SK-MEL-5 (cell line): ENCODE data around the gene SYNPO. TPM values are rescaled to one million over a fixed set of nuclear protein-coding genes. Genes with fewer than 3 reads are reported as not detected.

Experiments
- DNase-seq: peaks from one replicate; pipeline ENCODE4 v3.0.0-alpha.2; 2016; ENCODE audit warnings: low read depth, low spot score
- in situ Hi-C: cut with HindIII; loops from 2 replicates; pipeline ENCODE4 v1.10.0; 2016; ENCODE audit warnings: low sequenced_read_pairs, high pct_unique_total_duplicates, low pct_unique_long_range_greater_than_20kb
- polyA plus RNA-seq, 2 experiments: library from polyadenylated mRNA; depleted of rRNA; stranded (reverse); fragments of >200 nt; gene quantifications; 2 replicates each; pipeline ENCODE4 v1.2.3, GENCODE V29; 2015
- total RNA-seq: library from RNA; depleted of rRNA; stranded (reverse); fragments of >200 nt; shearing (Covaris generic); gene quantifications from 2 replicates; pipeline ENCODE4 v1.2.3, GENCODE V29; 2014; rRNA removed

SYNPO gene, protein sequence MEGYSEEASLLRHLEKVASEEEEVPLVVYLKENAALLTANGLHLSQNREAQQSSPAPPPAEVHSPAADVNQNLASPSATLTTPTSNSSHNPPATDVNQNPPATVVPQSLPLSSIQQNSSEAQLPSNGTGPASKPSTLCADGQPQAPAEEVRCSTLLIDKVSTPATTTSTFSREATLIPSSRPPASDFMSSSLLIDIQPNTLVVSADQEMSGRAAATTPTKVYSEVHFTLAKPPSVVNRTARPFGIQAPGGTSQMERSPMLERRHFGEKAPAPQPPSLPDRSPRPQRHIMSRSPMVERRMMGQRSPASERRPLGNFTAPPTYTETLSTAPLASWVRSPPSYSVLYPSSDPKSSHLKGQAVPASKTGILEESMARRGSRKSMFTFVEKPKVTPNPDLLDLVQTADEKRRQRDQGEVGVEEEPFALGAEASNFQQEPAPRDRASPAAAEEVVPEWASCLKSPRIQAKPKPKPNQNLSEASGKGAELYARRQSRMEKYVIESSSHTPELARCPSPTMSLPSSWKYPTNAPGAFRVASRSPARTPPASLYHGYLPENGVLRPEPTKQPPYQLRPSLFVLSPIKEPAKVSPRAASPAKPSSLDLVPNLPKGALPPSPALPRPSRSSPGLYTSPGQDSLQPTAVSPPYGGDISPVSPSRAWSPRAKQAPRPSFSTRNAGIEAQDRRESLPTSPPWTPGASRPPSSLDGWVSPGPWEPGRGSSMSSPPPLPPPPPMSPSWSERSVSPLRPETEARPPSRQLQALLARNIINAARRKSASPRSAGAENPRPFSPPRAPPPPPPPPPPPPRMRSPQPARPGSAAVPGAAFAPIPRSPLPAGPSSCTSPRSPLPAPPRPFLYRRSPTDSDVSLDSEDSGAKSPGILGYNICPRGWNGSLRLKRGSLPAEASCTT
- not detected in 2 replicates for total RNA-seq
- 0.22 TPM in 1 of 2 replicates, not detected in the other for polyA plus RNA-seq (2015; cell fraction: cytosol; rRNA removed)
- 0.07 and 0.62 TPM in 2 replicates for polyA plus RNA-seq (2015; cell fraction: nucleus; rRNA removed)

DNA sequence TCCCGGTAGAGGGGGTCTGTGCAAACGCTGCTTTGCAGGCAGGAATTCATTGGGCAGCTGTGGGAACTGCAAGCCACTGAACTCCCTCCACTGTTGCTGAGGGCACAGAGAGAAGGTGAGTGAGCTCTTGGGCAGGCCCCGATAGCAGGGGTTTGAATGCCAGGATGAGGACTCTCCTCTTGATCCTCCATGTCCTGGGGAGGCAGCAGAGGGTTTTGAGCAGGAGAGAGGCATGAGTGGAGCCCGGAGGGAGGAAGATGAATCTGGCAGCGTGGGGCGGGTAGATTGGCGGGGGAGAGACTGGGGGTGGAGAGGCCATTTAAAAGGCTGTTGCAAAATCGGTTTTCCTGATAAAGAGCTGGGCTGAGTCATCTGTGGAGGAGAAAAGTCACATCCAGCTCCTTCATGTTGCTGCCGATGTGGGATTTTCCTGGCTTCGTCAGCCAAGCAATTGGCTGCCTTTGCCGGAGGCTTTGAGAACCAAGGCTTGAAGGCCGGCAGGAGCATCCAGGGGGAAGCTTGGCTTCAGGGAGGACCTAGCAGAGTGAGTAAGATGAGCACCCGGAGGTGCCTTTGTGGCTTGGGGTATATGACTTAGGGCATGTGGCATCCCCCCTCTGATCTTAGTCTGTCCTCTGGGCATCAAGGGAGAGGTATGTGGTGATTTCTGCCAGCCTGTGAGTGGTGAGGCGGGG, at the start of gene SYNPO:
Gene SYNPO, plus strand, starts transcription at position 350 of the 695 bp plus-strand sequence. CDS start 7,616 bp downstream, outside the sequence.
- in situ Hi-C loops: no loop called here
- DNase-seq: no peak

DNA sequence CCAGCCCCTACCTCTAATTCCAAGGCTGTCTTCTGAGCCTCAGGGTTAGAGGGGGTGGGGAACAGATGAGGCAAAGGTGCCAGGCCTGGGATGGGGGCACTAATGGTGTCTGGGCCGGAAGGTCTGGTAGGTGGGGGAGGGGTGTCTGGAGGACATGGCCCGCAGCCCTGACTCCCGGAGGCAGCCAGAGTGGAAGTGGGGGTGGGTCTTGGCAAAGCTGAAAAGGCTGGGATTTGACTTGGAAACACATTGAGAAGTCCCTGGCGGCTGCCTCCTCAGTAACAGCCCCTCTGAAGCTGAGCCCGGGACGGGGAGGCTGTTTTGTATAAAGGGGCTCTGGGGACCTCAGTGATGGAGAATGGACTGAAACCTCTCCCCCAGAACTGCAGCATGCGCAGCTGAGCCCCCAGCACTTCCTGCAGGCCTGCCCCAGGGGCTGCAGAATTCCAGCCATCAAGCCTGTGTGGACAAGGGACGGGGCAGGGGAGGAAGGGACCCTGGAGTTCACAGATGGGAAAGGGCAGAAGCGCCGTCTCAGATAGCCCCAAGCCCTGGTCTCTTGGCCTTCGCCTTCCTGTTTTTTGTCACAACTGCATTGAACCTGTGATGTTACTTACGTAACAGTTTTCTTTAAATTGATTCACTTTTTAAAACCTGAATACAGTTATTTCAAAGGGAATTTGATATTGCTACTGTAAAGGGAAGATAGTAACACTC, 49.3 kb upstream of the SYNPO start:
- no peak for DNase-seq
- in situ Hi-C loops: no loop called here

DNA sequence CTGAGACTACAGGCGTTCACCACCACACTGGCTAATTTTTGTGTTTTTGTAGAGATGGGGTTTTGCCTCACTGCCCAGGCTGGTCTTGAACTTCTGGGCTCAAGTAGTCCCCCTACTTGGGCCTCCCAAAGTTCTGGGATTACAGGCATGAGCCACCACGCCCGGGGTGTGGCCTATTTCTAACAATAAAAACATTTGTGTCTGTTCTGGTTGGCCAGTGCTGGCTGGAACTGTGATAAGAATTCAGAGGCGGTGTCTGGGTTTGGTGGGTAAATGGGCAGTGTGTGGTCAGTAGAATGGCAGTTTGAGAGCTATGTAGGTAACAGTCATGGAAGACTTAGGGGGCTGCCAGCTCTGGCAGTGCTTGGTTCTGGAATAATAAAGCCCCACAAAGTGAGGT, 46.9 kb upstream of the SYNPO start:
- no peak for DNase-seq
- in situ Hi-C loops: no loop called here

DNA sequence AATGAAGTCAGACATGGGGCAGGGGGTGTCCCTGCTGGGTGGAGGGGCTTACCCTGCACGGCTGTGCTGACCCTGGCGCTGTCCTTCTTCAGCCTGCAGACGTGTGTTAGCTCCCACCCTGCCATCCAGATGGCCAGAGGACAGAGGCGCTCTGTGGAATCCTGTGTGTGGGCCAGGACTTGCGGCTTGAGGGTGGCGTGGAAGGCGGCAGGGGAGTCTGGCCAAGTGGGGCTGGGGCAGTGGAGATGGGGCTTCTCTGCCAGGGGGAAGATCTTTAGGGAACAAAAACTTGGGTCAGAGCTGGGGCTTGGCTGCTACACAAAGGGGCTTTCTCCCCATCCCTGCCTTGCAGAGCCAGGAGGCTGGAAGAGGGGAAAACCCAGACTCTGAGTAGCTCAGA, 46.5 kb upstream of the SYNPO start:
- no peak for DNase-seq
- in situ Hi-C loops: no loop called here

DNA sequence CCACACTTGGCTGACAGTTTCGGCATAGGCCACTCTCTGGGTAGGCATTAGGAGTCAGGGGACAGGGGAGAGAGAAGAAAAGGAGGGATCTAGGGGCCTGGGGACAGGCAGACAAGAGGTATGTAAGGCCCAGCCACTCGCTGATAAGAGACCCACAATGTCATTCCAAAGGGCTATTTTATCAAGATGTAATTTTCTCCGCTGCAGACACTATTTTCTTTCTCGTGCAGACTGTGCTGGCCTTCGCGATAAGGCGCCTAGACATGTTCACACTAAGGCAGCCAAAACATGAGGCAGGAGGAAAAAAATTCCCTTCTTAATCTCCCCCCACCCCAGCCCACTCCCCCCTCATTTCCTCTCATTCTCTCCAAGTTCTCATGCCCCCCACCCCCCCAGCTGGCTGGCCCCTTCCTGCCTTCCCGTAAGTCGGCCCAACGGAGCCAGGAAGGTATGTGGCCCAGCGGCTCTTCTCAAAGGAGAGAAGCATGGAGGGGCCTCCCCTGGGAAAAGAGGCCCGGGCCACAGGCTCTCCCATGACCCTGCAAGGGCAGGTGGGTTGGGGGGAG, 44.9 kb upstream of the SYNPO start:
- no peak for DNase-seq
- in situ Hi-C loops: no loop called here

DNA sequence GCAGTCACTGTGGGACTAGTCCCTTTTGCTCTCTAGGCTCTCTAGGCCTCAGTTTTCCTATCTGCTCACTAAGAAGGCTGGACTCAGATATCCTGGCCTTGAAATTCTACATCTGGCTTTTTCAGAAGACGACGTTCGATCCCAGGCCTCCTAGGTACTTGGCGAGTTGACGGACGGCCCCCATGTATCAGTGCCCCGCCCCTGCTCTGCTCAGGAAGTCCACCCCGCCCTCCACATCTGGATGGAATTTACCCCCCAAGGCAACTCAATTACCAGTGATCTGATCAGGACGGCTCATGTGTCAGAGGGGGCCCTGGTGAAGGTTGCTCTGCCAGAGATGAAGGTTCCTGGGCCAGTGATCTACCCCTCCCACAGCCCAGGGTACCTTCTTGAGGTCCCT, 44.1 kb upstream of the SYNPO start:
- no peak for DNase-seq

DNA sequence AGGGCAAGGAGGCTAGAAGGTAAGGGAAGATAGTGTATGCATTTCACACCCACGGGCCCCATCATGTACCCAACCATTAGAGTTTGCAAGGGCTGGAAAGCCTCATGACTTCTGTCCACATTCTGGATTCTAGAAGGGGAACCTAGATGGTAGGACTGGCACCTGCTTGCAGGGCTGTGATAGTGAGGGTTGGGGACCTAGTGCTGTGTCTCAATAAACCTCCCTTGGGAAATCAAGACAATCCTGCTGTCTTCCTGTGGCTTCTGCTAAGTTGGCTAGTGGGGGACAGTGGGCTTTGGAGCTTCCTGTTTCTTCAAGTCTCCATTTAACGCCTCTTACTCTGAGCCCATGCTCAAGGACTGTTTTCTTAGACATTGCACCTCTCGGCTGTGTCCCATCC, 43.6 kb upstream of the SYNPO start:
- no peak for DNase-seq
- in situ Hi-C loops: no loop called here

More for the DNA sequence above, 44.1 kb upstream of the SYNPO start:
- in situ Hi-C loops: no loop called here

DNA sequence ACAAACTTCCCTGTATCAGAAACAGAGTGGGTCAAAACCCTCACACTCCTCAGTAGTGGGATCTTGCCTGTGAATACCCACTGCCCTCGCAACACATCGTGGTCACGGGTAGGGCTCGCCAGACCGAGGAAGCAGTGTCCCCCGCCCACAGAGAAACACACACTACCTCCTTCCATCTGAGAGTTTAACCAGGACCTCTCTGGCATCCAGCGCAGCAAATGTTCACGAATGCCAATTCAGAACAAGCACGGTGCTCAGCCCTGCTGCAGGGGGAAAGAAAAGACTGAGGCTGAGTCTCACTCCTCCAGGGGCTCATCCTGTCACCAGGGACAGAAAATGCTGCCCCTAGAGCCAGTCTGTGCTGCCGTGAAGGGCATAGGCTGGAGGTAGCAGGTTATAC, 42.5 kb upstream of the SYNPO start:
- in situ Hi-C loops: no loop called here
- no peak for DNase-seq

DNA sequence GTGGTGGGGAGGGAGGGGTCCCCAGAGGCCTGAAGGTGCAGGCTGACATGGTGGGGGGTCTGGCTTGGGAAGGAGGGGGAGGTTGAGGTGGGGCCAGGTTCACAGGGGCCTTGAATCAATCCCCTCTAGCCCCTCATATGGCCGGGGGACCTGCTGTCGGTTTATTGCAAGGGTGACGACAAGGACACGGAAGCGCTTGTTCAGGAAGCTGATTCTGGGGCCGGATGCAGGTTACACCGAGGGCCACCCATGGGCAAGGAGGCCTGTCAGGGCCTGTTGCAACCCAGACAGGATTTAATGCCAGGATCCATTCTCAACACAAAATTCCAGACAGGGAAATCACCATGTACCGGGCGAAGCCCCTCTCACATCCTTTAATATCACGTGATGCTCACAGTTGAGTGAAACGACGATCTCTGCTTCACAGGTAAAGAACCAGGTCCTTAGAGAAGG, 41.6 kb upstream of the SYNPO start:
- in situ Hi-C loops: no loop called here
- DNase-seq: no peak

DNA sequence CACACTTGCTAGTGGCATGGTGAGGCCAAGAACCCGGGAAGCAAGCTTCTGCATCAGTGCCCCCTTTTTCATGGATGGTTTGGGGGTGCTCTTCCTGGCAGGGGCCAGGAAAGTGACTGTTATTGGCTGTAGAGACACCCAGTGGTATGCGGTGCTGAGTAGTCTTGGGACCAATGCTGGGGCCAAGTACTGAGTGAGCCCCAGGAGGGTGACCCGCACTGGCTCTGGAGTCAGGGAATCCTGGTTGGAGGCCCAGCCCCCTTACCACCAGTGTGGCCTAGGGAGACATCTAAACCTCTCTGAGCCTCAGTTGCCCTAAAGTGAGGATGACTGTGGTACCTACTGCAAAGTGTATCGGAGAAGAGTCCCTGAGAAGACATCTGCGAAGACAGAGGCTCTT, 41.2 kb upstream of the SYNPO start:
- no peak for DNase-seq
- in situ Hi-C loops: no loop called here

DNA sequence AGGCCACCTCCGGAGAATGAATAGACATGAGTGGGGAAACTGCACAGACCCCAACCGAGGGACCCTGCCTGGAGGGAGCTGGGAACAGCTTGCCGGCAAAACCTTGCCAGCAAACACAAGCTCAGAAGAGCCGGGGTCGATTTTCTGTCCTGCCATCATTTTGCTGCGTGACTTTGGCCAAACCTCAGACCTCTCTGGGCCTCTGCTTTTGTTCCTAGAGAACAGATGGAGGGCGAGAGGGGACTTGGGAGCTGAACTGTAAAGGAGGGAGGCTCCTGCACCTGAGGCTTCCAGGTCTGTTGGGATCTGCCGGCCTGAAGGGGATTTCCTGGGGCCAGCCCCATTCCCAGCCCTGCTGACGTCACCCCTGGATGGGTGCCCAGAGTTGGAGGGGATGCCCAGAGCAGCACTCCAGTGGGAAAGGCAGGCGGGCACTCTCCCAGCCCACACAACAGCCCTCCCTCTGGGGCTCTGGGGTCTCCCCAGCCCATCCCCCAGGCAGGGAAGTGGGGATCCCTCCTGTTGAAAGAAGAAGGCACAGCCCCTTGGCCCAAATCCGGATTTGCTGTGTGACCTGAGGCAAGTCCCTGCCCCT, 40.4 kb upstream of the SYNPO start:
- DNase-seq: peak; percentile 7
- in situ Hi-C loops: no loop called here

DNA sequence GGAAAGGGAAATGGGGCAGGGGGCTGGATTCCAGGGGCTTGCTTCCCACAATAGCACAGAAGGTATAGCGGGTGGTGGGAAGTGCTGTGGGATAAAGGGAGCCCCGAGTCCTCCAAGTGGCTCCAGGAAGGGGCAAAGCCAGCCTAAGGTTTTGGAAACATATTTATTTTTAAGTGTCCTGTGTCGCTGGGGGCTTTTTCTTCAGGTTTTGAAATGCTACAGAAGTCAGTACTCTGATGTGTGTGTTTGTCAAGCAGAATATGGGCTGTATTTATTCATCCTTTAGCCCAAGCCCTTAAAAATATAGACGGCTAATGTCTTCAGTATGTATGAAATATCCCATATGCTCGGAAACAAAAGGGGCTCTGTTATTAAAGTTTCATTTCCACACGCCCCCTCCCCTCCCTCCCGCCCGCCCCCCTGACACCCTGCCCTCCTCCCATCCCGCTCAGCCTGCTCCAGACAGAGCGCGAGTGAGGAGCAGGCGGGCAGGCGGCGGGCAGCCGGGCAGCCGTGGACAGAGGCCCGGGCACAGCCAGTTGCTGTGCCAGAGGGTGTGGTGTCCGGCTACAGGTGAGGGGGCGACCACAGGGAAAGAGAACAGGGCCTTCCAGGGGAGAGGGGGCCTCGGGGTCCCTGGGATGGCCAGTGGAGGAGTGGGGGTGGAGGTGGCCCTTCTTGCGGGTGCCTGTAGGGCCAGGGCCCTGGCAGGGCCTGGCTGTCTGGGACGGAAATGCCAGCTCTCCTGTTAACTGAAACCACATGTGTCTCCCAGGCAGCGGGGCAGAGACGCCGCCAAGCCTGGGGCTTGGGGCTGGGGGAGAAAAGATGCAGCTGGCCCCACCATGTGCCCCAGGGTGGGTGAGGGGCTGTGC, 39.6 kb upstream of the SYNPO start:
- DNase-seq: no peak
- in situ Hi-C loops: no loop called here

DNA sequence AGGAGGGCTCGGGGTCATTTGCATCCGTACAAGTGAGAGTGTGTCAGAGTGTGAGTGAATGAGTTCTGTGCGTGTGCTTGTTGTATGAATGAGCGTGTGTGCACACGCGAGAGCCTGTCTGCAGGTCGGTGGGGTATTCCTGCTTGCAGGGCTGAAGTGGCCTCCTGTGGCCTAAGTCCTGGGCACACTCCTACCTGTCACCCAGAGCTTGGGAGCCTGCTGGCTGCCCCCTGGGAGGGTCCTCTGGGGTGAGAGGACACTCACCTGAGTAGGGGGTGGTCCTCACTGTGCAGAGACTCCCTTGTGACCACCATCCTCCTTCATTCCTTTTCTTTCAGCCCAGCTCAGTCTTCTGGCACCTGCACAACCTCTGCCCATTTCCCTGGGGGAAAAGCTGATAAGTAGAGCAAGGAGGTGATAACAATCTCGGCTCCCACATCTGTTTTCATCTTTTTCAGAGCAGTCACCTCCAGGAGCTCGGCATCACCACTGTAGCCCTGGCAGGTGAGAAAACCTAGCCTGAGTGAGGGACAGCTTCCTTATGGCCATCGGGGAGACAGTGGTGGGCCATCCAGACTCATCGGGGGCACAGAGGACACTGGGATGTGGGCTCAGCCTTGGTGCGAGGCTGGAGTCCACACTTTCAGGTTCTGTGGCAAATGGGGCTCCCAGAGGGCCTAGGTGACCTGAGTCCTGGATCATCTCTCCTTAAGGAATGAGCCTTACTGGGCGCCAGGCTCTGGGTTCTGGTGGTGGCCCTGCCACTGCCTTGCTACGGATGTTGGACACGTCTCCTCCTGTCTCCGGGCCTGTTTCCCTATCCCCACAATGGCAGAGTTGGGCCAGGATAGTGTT, 38.7 kb upstream of the SYNPO start:
- in situ Hi-C loops: no loop called here
- no peak for DNase-seq

DNA sequence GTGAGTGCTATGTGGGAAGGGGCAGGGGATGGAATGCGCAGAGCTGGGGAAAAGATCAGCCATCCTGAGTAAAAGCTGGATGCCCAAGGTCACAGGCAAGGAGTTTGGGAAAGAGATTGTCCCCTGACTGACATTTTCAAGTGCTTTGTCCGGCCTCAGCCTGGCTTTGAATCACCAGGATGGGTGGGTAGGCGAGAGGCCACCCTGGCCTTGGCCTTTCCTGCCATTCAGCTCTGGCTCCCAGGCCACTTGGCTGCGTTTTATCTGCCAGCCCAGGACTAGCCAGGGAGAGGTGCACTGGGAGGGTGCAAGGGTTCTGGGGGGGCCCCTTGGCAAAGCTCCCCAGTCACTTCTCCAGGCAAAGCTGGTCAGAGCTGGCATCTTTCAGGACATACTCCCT, 37.4 kb upstream of the SYNPO start:
- no peak for DNase-seq
- in situ Hi-C loops: no loop called here

DNA sequence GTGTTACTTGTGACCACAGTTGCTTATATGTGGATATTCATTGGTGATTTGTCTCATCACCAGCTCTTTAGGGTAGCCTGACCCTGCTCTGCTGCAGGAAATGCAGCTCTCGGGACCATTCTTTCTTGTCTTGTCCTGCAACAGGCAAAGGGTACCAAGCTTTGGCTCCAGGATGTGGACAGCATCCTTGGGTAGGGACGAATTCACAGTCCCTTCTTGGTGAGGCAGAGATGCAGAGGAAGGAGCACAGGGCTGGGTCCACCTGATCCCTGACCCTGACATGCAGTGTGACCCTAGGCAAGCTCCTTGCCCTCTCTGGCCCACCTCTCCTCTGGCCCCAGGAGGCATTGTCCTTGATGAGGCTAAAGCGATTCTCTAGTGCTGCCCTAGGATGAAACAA, 37.0 kb upstream of the SYNPO start:
- in situ Hi-C loops: no loop called here
- no peak for DNase-seq
